NCI-H446 (cell line): ENCODE measurements around the gene TCF7L1.

Source experiments
- DNase-seq, 2 experiments: peaks; one replicate each; lab custom pipeline; 2025; lab: John Stamatoyannopoulos, UW

Gene TCF7L1

DNA sequence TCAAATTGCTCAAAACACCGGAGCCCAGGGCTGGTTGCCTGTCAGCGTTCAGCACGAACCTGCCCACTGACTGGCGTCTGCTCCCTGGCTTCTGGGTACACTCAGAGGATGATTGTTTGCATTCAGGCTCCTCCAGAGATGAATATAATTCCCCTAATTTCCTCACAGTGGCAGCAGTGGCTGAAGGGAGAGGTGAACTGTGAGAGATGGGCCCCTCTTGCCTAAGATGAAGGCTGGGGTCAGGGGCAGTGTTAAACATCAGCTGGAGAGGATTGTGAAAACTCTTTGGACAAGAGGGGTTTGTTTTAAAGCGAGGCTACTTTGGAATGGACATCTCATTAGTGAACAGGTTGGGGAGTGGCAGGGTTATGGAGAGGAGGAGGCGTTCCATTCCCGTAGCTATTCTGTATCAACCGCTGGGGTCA is 31.0 kb downstream of the TCF7L1 start:
- no peak for DNase-seq

- no peak for DNase-seq
Measured at GRCh38 chr2:85165088-85165690, 32.0 kb downstream of the TCF7L1 start.

GRCh38 chr2:85166021-85166420 is 32.8 kb downstream of the TCF7L1 start:
- no peak for DNase-seq

DNA sequence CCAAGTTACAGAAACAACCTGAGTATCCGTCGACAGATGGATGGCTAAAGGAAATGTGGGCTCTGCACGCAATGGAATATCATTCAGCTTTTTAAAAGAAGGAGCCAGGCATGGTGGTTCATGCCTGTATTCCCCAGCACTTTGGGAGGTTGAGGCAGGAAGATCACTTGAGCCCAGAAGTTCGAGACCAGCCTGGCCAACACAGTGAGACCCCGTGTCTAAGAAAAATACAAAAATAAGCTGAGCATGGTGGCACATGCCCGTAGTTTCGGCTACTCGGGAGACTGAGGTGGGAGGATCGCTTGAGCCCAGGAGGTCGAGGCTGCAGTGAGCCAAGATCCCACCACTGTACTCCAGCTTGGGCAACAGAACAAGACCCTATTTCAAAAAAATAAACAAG is 34.3 kb downstream of the TCF7L1 start:
- no peak for DNase-seq

- DNase-seq: no peak
Measured at GRCh38 chr2:85168942-85169341, 35.8 kb downstream of the TCF7L1 start.

- DNase-seq: no peak
Measured at GRCh38 chr2:85169581-85169980, 36.4 kb downstream of the TCF7L1 start.

DNA sequence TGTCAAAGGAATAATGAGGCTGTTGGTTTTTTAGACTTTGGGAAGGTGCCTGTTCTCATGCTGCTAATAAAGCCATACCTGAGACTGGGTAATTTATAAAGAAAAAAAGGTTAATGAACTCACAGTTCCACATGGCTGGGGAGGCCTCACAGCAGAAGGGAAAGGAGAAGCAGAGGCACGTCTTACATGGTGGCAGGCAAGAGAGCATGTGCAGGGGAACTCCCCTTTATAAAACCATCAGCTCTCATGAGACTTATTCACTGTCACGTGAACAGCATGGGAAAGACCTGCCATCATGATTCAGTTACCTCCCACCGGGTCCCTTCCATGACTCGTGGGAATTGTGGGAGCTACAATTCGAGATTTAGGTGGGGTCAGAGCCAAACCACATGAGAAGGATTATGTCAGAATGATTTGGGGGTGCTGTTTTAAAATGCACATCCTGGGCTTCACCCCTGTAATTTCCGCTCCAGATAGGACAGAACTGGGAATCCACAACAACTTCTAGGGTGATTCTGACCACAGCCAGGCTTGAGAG is 37.8 kb downstream of the TCF7L1 start:
- DNase-seq: no peak

DNA sequence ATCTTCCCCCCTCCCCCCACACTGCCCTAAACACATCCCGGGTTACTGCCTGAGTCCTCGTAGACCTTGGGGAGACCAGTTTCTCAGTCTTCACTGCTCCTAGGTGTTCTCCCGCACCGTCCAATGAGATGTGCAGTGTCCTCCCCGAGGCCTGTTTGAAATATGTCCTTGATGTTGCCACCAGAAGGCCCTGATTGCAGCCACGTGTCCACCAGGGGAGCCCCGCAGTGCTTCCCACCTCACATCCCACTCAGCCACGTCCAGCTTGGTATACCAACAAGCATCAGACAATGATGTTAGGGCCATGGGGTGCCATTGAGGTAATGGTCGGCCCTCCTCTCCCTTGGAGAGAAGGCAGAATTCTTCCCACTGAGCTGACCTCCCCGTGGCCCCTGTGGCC is 38.7 kb downstream of the TCF7L1 start:
- DNase-seq: no peak

DNA sequence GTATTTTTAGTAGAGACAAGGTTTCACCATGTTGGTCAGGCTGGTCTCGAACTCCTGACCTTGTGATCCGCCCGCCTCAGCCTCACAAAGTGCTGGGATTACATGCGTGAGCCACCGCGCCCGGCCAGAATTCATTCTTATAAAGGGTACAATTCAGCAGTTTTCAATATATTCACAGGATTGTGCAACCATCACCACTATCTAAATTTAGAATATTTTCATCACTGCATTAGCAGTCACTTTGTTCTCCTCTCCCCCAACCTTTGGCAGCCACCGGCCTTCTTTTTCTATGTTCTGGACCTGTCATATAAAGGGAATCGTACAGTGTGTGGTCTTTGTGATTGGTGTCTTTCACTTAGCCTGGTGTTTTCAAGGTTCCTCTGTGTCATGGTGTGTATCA is 40.7 kb downstream of the TCF7L1 start:
- DNase-seq: no peak

DNA sequence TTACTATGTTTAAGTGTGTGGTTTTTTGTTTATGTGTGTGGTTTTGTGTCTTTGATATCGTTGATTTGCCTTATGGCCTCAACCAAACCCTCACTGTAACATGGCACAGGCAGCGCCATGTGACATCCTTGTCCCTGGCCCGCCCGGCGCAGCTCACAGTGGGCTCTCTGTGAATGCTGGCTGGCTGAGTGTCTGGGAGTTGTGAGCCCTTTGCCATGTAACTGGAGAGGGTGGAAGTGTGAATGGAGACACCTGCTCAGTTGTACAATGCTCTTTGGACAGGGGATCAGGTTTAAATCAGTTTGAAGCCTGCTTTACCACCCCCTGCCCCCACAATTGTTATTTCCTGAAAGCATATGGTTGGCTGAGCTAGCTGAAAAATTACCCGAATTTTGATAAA is 41.8 kb downstream of the TCF7L1 start:
- no peak for DNase-seq

DNA sequence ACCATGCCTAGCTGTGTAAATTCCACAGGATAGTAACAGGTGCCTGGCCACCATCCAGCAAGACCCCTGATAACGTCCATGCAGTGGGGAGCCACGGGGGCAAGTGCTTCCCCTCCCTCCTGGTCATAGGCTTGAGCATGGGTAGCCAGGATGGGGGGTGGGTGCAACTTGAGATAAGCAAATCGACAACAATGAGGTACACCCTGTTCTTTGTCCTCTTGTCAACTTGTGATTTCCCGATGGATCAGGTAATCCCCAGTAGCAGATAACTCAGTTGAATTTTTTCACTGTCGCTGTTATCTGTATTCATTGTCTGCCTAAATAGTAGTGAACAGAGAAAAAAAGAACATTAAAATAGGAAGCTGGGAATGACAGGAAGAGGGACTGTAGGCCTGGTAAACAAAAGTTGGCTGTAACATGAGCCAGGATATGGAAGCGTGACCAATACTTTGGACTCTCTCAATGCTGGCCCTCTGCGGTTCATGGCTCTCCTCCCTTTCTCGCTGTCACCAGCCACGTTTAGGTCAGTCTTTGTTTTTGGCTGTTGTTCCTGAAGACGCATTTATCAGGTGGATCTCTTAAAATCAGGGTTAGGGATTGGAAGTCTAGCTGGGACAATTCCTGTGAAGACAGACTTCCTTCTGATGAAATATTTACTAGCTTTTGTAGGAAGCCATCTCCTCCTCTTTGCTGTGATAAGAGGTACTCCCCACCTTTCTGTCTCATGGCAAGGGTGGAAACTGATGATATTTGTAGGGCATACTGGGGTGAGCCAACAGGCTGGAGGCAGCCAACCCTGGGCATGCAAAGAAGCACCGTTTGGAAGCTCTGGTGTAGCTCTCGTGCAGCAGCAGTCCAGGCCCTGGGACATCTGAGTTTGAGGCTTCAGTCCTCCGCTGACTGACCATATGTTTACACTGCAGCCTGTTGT is 42.4 kb downstream of the TCF7L1 start:
- DNase-seq: no peak

GRCh38 chr2:85177031-85177824 is 44.0 kb downstream of the TCF7L1 start:
- no peak for DNase-seq

DNA sequence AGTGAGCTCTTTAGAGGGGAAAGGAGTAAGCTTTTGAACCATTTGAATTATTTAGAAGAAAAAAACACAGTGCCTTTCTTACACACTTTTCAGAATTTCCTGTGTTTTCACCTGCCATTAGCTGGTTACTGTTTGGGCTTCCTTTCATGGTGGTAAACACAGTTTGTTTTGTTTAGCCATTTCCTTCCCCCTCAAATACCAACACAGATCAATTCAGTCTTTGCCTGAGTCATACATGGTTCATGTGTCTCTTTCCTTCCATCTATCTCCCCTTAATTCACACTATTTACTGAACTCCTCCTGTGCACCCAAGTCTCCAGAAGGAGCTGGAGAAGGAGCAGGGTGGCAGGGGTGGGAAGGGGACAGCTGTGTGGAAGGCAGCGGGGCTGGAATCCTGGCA is 45.0 kb downstream of the TCF7L1 start:
- DNase-seq: no peak

DNA sequence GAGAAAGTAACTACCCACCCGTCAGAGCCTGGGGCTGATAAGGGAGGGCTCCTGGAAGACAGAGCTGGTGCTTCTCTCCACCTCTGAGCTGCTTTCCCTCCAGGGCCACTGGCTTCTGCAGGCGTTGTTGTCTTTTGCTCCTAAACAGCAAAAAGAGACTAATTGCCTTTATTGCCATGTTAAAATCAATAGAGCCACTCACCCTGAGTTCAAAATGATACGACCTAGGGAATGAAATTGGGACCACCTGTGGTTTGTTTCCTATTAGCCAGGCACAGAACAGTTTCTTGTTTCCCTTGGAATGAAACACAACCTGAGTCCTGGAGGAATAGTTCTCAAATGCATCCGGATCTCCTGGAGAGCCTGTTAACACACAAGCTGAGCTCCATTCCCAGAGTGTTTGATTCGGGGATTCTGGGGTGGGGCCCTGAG is 45.8 kb downstream of the TCF7L1 start:
- no peak for DNase-seq

GRCh38 chr2:85179541-85179940 is 46.3 kb downstream of the TCF7L1 start:
- no peak for DNase-seq

- no peak for DNase-seq
Measured at GRCh38 chr2:85180322-85181133, 47.3 kb downstream of the TCF7L1 start.

DNA sequence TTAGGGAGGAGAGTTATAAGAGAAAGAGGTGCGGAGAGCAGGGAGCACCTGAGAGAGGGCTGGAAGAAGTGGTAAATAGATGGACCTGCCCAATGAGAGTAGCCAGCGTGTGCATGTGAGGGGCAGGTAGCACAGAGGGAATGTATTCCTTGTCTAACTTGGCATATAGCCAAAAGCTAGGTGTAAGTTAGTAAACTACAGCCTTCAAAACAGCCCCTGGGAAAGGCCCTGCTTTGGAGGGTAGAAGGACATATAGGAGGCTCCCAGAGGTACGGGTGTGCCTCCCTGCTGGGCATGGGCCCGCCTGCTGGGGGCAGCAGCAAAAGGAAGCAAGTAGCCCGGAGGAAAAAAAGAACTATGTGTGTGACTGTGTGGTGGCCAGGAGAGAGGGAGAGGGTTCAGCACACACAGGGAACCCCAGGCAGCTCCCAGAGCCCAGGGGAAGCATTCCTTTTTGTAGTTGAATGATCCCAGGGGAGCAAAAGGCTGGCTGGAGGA is 48.0 kb downstream of the TCF7L1 start:
- peak in 1 of 2 experiments; percentile 4 for DNase-seq

DNA sequence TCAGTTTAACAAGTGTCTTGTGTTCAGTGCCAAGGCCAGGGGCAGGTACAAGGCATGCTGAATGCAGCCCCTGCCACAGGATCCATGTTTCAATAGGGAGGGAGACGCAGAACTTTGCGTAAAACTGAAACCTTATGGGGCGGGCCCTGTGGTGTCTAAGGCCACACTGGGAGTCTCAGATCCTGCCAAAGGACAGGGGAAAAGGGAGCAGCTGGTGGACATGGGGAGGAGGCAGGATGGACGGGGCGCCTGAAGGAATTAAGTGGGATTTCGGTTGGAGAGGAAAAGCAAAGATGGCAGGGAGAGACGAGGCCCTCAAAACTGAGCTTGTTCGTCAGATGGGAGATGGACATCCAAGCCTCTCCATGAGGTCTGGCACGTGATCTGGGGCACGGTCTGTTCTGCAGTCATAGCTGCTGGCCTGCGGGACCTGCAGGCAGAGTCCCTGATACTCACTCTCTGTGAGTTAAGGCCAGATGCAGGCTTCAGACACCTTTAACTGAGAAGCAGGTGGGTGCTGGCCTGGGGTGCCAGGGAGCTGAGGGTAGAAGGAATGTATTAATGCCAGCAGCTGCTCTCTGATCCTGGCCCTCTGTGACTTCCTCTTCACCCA is 48.8 kb downstream of the TCF7L1 start:
- no peak for DNase-seq

GRCh38 chr2:85183076-85183475 is 49.9 kb downstream of the TCF7L1 start:
- no peak for DNase-seq

DNA sequence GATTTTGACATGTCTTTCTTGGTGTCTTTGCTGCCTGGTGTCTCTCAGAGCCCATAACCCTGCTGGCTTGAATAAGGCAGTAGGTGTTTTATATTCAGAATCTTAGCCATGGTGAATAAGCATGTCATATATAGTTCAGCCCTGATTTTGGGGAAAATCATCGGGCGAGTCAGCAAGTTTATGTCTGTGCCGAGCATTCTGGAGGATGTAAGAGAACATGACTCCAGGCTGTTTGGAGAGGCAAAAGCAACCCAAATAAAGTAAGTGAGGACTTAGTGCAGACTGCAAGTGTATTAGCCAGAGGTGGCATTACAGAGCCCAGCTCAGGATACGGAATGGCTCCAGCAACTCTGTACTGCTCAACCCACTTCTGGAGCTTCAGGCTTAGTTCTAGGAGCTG is 50.3 kb downstream of the TCF7L1 start:
- no peak for DNase-seq

- no peak for DNase-seq
Measured at GRCh38 chr2:85184231-85184630, 51.0 kb downstream of the TCF7L1 start.
